HG02870 (cell line): Measurements from ENCODE around the gene HEATR5A.
"Not testable (repeated sequence)": the region's sequence is repeated elsewhere in the genome, so short reads cannot be mapped to it uniquely, and the experiment has no call there.

ENCODE experiments used
- ATAC-seq: cut with Tn5 transposase; IDR thresholded peaks from one replicate; pipeline ENCODE4 v1.9.1; 2021; ENCODE audit warnings: mild to moderate bottlenecking, moderate library complexity; ENCODE audit not compliant: unreplicated experiment

The HEATR5A gene

DNA sequence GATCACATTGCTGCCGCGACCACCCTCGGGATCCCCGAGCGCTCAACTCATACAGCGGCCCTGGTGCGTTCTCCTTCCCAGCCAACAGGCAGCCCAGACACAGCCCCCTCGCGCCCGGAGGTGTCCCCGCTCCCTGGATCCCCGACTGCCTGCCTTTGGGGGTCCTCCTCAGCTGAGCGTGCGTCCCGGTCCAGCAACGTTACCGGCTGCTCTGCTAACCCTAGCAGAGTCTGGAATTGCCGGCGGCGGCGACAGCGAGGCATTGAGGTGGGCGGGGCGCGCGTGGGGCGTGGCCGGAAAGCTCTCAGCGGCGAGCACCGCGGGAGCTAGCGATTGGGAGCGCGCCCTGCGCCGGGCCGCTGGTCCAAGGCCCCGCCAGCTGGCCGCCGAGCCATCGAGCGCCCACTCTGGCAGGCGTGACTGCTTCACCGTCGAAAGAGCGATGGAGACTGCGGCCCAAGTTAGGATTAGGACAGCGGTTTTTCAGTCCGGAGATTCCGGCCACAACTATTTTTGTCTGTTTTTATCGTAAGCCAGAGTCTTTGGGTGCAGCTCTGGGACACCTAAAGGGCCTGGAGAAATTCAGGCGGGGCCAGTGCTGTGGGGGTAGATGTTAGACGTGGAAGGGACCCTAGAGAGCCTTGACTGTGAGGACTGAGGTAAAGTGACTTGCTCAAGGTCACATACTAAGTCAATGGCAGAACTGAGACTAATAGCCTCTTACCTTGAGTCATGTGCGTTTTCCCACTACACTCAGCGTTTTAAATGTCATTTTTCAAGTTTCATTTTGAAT lies at the start of gene HEATR5A:
HEATR5A (minus strand) TSS at position 232 of the 793 bp plus-strand sequence. CDS start 17,575 bp downstream, outside the sequence.
- ATAC-seq = peak; percentile 92

DNA sequence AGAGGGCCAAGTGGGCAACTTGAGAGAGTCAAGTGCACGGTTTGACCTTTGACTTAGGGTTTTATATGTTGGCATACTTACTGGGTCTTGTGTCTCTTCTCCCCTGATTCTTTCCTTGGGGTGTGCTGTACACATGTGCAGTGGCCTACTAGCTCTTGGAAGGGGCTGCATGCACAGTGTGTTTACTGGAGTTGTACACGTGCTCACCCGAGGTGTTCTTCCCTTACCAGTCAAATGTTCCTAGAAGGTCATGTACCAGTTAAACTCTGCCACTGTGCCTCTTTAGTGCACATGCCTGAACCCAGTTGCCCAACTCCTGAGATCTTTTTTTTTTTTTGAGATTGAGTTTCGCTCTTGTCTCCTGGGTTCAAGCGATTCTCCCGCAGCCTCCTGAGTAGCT lies 46.2 kb upstream of the HEATR5A start:
- ATAC-seq = no peak

DNA sequence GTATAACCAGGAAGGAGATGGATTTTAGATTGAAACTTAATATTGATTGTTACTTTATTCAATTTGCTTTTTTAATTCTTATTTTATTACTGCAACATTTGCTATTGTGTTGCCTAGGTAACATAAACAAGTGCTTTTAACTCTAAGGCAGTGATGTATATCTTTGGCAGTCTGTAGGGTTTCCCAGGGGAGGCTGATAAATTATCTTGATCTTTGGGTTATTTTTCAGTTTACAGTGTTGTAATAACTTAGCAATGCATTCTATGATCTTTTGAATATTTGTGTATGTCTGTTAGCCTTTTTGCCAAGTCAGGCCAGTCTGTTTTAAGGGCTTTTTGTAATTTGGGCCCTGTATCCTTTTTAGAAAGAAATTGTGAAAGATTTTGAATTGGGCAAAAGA lies 44.8 kb upstream of the HEATR5A start:
- ATAC-seq = no peak

DNA sequence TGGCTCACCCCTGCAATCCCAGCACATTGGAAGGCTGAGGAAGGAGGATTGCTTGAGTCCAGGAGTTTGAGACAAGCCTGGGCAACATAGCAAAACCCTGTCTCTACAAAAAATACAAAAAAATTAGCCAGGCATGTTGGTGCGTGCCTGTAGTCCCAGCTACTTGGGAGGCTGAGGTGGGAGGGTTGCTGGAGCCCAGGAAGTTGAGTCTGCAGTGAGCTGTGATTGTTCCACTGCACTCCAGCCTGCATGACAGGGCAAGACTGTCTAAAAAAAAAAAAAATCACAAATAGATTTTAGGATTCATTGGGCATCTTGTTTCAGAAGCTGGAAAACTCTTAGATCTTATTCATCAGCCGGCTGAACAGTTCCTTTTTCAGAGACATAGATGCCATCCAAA lies 42.1 kb upstream of the HEATR5A start:
- not testable (repeated sequence) for ATAC-seq

DNA sequence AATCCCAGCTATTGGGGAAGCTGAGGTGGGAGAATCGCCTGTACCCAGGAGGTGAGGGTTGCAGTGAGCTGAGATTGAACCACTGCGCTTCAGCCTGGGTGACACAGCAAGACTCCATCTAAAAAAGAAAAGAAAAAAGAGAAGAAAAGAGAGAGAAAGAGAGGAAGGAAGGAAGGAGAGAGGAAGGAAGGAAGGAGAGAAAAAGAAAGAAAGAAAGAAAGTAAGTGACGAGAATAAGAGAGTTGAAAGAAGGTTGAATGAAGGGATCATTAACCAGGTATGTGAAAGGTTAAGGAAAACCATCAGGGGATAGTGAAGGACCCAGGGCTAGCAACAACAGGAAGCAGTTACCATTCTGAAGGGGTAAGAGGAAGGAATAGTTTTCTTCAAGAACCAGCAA lies 41.2 kb upstream of the HEATR5A start:
- no peak for ATAC-seq

DNA sequence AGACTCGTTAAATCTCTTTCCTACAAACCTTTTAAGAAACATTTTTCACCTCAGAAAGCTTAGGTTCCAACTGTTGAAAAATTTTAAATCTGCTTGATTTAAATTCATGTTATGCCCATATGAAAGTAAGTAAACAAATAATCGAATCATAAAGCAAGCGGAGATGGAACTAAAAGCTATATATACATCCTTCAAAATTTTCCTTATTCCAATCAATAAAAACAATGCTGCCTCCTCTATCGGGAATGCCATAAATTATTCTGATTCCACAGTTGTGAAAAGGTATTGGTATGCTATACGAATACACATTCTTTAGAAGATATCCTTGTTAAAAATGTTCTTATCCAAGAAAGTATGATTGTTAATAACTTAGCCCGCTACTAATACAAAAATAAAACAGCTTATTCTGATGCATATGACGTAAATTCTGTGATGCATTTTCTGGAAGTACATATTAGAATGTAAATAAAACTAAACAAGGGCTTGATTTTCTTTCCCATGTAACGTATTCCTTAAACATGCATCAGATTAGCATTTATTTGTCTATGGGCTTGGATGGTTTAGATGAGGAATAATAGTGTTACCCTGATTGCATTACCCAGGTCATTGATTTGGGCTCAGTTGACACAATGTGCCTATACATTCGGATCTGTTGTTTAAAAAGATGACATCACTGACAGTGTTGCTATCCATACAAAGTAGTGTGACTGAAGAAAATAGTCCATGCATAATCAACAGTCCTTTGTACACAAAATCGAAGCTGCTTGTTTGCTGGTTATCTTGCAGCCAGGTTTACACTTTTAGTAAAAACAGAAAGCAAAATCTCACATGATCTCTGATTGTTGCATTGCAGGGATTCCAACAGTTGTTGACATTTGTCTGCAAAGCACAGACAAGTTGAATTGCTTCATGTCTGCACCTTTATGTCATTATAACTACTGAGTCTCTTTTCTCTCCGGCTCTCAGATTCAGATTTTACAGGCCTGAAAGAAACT lies 37.6 kb upstream of the HEATR5A start:
- no peak for ATAC-seq

DNA sequence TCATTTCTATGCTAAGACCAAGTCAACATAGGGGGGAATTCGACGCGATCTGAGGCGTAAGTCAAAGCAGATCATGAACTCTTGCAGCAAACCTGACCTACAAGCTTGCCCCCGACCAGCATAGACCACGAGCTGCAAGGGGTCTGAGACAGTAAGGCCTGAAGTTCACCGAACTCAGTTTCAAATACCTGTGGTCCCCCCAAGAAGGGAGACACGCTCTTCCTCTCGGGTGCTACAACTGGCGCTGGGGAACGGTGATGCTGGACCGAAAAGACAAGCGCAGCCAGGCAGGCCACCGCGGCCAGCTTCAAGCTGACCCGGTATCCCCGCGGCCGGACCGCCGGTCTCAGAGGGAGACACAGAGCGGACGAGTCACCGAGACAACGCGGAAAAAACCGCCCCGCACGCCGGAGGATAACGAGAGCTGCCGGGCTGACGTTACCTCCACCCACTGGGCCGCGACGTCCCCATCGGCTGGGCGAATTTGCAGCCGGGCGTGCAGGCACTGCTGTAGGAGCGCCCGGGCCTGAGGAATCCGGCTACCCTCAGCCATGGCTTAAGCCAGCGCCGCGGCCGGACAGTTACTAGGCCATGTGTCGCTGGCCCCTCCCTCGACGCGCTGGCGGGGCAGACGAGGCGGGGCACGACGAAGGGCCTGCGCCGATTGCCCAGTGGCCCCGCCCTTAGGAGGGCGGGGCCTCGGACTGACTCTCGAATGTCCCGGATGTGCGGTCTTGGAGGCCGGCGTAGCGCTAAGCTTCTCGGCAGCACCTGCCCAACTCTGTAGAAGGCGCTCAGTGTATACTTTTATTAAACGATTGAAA lies 36.7 kb upstream of the HEATR5A start, which contains the start of gene DTD2:
DTD2 (minus strand) TSS at position 666 of the 824 bp plus-strand sequence; CDS start at position 553, 113 bp downstream.
- peak; percentile 94 for ATAC-seq

DNA sequence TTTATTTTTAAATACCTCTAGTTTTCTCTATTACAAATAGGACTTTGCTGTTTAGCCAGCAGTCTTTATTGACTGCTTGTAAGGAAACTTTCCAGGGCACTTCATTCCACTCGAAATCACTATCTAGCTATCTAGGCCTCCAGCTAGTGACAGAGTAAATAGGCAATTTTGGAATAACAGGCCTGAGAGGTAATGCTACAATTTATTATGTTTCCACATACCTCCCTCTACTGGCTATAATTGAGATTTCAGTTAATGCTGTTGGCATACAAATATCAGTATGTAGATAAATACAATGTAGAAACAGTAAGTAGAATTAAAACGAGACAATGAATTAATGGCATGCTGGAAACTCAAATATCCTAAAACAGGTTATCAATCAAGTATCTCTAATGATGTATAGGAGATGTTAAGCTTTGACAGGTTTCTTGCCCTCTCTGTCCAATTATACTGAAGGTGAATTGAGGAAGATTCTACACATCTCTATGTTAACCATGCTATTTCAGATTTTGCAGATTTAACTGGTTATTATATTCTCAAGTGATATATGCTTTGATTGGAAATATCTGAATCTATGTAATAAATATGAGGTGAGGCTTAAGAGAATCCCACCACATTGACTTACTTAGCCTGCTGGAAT lies 29.7 kb upstream of the HEATR5A start:
- no peak for ATAC-seq

DNA sequence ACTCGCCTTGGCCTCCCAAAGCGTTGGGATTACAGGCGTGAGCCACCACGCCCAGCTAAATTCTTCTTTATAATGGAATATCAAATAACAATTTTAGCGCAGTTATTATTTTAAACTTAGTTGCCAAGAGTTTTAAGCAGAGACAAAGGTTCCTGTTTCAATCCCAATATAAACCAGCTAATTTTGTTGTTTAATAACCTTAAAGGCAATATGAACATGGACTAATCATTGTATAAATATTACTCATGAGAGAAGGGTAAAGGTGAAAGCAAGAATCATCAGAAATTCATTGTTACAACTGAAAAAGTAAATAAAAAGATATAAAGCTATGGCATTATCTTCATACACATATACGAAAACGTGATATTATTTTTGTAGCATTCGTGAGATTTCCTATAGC lies 28.8 kb upstream of the HEATR5A start:
- ATAC-seq = no peak

DNA sequence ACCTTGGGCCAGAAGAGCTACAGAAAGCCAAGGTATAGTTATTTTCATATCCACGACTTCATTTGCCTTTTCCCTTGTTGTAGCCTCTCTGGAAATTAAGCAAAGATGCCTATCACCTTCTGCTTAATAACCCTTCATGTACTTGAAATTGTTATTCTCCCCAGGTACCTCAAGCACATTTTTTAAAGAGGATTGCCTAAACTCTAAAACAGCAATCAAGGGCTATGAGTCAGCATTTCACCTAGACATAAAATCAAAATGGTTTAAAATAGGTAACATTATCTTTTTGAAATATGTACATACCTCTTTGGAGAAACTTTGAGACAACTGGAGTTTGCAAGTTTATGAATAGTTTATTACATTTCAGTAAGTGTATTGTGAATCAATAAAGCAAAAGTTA lies 25.4 kb upstream of the HEATR5A start:
- ATAC-seq = no peak

DNA sequence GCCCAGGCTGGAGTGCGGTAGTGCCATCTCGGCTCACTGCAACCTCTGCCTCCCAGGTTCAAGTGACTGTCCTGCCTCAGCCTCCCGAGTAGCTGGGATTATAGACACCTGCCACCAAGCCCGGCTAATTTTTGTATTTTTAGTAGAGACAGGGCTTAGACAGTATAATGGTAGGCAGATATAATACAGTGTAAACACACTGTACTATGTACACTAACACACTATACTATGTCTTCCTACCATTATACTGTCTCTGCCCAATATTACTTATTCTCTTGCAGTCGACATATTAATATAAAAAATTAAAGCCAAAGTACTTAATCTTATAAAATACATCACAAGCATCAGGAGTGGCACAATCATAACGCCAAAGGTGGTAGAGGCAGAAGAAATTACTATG lies 21.9 kb upstream of the HEATR5A start:
- ATAC-seq = no peak

DNA sequence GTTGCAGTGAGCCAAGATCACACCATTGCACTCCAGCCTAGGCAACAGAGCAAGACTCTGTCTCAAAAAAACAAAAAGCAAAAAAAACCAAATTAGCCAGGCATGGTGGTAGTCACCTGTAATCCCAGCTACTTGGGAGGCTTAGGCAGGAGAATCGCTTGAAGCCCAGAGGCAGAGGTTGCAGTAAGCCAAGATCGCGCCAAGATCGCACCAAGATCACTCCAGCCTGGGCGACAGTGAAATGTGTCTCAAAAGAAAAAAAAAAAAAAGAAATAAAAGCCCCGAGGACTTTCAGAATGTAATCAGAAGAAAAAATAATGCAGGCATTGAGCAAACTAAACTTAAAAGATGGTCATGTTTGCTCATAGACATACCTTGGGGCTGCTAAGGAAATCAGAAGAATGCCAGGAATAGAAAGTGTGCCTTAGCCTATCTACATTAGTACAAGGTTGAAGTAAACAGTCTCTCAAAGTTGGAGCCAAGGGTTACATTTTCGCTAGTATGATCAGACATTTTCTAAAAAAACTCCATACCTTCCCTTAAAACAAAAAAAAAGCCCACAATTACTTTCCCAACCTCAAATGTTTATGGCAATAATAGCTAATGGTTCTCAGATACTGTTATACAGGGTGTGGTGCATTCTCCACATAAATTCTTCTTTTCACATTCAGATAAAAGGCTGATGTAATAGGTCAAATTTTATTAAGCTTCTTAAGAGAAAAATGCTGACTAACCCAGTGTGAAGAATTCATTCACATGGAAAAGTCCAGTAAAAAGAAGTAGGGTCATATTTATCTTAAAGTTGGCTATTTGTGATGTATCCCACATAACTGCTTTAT lies 21.1 kb upstream of the HEATR5A start:
- no peak for ATAC-seq

DNA sequence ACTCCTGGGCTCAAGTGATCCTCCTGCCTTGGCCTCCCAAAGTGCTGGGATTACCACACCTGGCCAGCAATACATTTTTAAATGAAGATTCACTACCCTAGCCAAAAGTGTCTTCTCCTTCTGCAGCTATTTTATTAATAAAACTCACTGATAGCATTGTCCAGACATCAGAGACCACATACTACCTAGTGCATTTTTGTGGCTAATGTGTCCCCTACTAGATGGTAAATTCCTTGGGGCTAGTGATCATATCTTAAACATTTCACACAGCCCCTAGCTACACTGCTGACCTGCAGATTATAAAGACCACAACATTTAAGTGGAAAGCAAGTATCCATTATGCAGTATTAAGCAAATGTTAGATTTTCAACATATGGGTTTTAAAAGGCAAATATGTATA lies 19.9 kb upstream of the HEATR5A start:
- no peak for ATAC-seq

DNA sequence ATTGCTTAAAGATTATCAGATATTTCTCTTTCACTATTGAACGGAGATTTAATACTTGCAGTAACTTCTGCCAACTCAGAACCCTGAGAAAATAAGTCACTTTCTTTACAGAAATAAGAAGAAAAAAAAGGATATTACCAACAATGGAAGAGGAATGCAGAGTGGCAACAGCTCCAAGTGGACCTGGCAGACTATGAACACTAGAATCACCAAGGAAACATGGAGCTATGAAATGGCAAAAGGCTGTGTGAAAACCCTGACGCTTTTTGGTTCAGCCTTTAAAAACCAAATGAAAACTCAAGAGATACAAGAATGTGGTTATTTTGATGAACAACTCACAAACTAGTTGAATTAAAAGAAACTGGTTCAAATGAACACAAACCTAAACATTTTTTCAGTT lies 19.2 kb upstream of the HEATR5A start:
- ATAC-seq = no peak

DNA sequence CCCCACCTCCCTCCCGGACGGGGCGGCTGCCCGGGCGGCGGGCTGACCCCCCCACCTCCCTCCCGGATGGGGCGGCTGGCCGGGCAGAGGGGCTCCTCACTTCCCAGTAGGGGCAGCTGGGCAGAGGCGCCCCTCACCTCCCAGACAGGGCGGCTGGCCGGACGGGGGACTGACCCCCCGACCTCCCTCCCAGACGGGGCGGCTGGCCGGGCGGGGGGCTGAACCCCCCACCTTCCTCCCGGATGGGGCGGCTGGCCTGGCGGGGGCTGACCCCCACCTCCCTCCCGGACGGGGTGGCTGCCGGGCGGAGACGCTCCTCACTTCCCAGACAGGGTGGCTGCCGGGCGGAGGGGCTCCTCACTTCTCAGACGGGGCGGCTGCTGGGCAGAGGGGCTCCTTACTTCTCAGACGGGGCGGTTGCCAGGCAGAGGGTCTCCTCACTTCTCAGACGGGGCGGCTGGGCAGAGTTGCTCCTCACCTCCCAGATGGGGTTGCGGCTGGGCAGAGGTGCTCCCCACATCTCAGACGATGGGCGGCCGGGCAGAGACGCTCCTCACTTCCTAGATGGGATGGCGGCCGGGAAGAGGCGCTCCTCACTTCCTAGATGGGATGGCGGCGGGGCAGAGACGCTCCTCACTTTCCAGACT lies 16.8 kb upstream of the HEATR5A start:
- ATAC-seq = not testable (repeated sequence)

DNA sequence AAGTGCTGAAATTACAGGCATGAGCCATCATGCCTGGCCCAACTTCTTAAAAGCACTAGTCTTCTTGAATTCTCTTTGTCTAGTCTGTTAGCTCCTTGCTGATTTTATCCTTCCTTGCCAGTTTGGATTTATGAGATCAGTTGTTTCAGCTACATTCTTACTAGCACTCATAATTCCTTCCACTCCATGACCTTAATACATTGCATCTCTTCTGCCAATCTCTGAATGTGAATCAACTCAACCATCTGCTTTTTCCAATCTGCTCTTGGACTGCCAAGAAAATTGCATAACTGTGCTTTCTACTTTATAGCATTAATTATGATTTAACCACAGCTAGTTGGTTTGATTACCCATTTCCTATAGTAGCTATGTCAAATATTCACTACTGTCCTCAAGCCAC lies 14.9 kb upstream of the HEATR5A start:
- ATAC-seq = no peak

DNA sequence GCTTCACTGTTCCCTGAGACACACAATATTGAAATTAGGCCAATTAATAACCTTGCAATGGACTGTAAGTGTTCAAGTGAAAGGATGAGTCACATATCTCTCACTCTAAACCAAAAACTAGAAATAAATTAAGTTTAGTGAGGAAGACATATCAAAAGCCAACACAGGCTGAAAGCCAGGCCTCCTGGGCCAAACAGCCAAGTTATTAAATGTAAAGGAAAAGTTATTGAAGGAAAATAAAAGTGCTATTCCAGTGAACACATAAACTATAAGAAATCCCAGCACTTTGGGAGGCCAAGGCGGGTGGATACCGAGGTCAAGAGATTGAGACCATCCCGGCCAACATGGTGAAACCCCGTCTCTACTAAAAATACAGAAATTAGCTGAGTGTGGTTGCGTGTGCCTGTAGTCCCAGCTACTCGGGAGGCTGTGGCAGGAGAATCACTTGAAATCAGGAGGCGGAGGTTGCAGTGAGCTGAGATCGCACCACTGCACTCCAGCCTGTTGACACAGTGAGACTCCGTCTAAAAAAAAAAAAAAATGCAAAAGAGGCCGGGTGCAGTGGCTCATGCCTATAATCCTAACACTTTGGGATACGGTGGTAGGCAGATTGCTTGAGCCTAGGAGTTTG lies 10.4 kb upstream of the HEATR5A start:
- ATAC-seq = no peak

DNA sequence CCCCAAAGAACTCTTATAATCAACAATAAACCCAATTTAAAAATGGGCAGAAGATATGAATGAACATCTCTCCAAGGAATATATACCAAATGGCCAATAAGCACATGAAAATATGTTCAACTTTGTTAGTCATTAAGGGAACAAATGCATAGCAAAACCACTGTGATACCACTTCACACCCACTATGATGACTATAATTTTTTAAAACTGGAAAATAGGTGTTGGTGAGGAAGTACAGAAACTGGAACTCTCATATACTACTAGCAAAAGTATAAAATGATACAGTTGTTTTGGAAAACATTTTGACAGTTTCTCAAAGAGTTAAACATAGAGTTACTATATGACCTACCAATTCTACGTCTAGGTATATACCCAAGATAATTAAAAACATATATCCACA lies 9.4 kb upstream of the HEATR5A start:
- ATAC-seq = no peak
